ENCODE results near the gene CERS4.
"Not testable (repeated sequence)": the region's sequence is repeated elsewhere in the genome, so short reads cannot be mapped to it uniquely, and the experiment has no call there.

Gene CERS4
- 21.3 to 41.3 (median 35.2) reads per million in 4 experiments for total RNA-seq

DNA sequence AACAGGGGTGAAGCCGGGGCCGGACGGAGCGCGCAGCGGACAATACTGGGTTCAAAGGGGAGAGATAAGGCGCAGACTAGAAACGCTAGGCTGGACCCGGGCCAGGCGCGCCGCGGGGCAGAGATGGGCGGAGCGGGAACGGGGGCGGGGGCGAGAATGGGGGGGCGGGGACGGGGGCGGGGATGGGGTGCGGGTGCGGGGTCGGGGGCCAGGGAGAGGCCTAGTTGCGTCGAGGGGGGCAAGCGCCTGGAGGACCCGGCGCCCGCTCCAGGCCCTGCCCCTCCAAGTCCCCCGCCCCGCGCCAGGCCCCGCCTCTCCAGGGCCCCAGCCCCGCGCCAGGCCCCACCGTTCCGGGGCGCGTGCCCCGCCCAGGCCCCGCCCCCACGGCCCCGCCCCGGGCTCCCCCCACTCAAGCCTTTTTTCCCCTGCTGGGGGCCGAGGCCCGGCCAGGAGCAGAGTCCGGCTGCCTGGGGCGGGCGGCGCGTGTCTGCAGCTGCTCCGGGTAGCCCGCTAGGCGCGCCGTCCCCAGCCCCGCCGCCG, at the start of gene CERS4:
Gene CERS4, plus strand, starts transcription at position 449 of the 540 bp plus-strand sequence. CDS start 41,707 bp downstream, outside the sequence.
- DNase-seq, result peak; percentile 75

- DNase-seq, result no peak
These were observed 48.0 kb upstream of the CERS4 start for GRCh38 chr19:8161135-8161646.

DNA sequence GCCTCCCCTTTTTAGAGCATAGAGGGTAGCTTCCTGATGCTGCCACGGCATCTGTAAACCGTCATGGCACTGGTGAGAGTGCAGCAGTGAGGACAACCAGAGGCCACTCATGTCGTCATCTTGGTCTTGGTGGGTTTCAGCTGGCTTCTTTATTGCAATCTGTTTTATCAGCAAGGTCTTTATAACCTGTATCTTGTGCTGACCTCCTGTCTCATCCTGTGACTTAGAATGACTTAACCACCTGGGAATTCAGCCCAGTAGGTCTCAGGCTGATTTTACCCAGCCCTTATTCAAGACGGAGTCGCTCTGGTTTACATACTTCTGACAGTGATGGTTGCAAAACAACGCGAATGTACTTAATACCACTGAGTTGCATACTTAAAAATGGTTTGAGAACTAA, 45.4 kb upstream of the CERS4 start:
- no peak for DNase-seq

GRCh38 chr19:8167985-8168384, 41.2 kb upstream of the CERS4 start:
- DNase-seq, result no peak

DNA sequence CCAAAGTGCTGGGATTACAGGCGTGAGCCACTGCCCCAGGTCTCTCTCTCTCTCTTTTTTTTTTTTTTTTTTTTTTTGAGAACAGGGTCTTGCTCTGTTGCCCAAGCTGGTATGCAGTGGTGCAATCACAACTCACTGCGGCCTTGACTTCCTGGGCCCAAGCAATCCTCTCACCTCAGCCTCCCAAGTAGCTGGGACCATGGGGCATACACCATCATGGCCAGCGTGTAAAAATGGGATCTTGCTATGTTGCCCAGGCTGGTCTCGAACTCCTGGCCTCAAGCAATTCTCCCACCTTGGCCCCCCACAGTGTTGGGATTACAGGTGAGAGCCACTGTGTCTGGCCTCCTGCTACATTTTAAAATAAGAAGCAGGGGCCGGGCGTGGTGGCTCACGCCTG, 40.6 kb upstream of the CERS4 start:
- DNase-seq, result no peak

GRCh38 chr19:8174706-8175105, 34.5 kb upstream of the CERS4 start:
- DNase-seq, result no peak

GRCh38 chr19:8180018-8180417, 29.2 kb upstream of the CERS4 start:
- DNase-seq, result no peak

DNA sequence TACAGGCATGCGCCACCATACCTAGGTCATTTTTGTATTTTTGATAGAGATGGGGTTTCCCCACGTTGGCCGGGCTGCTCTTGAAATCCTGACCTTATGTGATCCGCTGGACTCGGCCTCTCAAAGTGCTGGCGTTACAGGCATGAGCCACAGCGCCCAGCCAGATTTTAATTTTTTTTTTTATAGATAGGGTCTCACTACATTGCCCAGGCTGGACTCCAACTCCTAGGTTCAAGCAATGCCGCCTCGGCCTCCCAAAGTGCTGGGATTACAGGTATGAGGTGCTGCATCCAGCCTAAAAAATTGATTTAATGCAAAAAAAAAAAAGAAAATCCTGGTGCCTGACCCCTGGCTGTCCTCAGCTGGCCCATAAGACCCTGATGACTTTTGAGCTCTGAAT, 24.9 kb upstream of the CERS4 start:
- no peak for DNase-seq

GRCh38 chr19:8185343-8186068, 23.7 kb upstream of the CERS4 start:
- DNase-seq, result no peak

GRCh38 chr19:8192221-8192820, 16.8 kb upstream of the CERS4 start:
- DNase-seq, result no peak

- no peak for DNase-seq
These were observed 14.5 kb upstream of the CERS4 start for GRCh38 chr19:8194528-8195267.

- no peak for DNase-seq
These were observed 12.8 kb upstream of the CERS4 start for GRCh38 chr19:8196271-8196927.

GRCh38 chr19:8203288-8204120, 5.7 kb upstream of the CERS4 start:
- DNase-seq, result not testable (repeated sequence)

- DNase-seq, result no peak
These were observed 4.2 kb upstream of the CERS4 start for GRCh38 chr19:8204961-8205360.

GRCh38 chr19:8206147-8207087, 2.8 kb upstream of the CERS4 start:
- no peak for DNase-seq

DNA sequence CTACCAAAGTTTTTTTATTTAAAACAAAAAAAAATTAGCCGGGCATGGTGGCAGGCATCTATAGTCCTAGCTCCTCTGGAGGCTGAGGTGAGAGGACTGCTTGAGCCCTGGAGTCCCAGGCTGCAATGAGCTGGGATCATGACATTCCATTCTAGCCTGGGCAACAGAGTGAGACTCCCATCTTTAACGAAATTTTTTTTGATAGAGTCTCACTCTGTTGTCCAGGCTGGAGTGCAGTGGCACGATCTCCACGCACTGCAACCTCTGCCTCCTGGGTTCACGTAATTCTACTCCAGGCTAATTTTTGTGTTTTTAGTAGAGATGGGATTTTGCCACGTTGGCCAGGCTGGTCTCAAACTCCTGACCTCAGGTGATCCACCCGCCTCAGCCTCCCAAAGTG, 1.8 kb upstream of the CERS4 start:
- DNase-seq, result not testable (repeated sequence)

DNA sequence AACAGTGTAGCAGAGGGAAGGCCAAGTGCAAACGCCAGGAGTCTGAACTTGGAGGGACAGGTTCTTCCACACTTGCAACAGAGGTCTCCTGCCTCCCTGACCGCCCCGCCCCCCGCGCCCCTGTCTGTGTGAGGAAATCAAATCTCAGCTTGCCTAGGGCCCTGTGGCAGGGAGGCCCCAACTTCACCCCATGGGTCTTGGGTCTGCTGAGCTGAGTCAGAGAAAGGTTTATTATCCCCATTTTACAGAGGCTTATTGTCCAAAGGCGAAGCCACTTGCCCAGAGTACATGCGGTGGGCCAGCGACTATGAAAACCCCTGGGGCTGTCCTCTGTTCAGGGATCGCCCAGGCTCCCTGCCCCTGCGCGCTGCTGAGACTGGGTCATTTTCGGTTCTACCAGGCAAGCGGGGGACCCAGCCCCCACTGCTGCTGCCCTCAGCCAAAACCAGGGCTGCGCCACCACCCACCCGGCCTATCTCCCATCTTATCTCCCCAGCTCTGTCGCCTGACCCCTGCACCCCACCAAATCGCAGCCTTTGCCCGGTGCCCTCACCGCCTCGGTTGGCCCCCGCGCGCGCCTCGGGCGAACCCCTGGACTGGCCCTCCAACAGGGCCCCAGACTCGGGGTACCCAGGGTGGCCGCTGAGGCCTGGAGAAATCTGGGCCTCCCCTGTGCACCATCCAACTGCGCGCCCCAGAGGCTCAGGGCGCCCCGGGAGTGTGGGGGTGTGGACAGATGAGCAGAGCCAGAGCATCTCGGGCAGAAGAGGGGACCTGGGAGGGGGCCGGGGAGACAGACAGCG, 850 bp upstream of the CERS4 start:
- DNase-seq, result no peak

DNA sequence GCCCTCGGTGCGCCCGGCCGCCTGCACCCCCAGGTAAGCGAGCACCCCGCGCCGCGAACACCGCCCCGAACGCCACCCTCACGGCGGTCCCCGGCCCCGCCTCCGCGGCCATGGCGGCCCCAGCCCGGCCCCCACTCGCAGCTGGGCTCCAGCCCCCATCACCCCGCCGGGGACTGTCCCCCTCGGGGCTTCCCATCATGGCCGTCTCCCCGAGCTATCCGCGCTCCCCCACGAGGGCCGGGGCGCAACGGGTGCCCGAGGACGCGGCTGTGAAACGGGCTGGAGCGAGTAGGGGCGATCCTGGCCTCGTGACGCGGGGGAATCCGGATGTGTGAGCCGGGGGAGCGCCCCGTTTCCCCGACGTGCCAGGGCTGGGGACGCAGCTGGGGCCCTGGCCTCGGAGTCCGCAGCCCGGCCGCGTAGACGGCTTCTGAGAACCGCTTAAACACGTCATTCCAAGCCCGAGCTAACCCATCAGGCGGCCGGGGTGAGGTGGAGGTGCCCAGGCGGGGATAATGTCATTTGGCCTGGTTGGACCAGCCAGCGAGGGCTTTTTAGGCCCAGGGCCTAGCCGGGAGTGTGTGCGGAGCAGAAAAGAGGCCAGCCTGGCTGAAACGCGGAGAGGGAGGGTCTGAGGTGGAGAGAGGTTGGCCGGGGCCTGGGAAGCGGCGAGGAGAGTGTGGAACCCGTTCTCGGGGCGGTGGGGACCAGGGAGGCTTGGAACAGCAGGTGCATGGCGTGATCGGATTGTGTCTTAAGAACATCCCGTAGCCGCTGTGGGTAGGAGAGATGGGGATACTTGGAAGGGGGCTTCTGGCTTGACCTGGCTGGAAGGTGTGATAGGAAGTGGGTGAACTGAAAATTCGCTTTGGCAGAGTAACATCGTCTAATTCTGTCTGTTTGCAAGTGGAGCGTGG, 550 bp downstream of the CERS4 start:
- DNase-seq, result peak; percentile 68

Measured in effector CD8-positive, alpha-beta T cell (primary cell).